Fibroblast of skin of right biceps (primary cell): Measurements from ENCODE around the gene GPSM1.
"Not testable (repeated sequence)": the region's sequence is repeated elsewhere in the genome, so short reads cannot be mapped to it uniquely, and the experiment has no call there.

Source experiments
- DNase-seq: peaks from one replicate; pipeline ENCODE4 v3.0.0-alpha.2; 2013

The GPSM1 gene

DNA sequence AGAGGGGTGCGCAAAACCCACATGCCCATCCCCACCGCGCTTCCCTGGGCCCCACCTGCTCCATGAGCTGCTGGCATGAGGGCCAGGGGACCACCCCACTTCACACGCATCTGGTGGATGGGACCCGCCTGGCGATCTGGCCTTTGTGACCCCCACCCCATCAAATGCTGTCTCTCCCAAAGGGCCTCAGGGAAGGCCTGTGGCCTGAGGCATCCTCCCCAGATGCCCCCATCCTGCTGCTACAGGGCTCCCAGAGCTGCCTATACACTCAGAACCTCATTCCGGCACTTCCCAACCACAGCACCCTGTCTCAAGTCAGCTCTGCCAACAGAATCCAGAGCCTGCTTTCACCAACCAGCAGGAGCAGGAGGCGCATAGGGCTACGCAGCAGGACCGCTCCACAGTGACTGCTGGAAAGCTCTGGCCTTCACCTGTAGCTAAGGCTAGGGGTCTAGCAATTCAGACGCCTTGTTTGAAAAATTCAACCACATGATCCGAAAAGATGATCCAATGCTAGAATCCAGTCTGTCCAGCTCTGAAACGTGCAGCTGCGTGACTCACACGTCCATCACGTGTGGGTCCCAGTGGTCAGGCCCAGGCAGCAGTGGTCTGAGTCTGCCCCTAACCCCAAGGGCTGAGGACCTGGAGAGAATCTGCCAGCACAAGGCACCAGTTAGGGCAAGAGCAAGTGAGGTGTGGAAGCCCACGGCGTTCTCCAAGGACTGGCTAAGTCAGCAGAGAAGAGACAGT lies 74.0 kb downstream of the GPSM1 start:
- DNase-seq = no peak

DNA sequence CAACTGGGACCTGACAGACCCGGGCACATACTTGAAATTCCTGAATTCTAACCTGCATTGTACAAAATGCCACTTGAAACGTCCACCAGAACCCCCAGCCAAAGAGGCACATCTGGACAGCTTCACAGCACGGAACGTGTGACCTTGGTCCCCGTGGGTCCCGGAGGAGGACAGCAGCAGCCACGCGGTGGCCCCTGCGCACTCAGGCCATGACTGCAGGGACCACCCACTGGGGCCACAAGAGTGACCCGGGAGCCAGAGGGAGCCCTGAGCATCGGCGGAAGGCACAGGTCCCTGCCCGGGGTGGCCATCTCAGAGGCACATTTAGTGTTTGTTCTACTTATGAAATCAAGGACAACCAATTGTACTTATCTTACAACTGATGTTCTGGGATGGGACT lies 74.7 kb downstream of the GPSM1 start:
- DNase-seq = no peak

DNA sequence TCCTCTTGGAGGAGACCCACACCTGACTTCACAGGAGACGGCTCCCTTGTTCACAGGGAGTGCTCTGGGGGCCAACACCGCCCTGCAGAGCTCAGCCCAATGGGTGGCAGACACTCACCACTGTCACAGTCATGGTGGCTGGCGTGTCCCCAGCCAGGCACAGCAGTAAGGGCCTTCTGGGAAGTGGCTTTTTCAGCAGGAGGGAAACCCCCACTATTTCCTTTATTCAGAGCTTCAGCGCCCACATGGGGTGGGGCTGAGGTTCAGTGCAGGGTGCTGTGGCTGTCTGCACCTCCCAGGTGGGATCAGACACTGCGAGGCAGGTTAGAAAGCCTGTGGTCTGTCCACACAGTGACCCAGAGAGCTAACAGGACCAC lies 76.2 kb downstream of the GPSM1 start:
- no peak for DNase-seq

DNA sequence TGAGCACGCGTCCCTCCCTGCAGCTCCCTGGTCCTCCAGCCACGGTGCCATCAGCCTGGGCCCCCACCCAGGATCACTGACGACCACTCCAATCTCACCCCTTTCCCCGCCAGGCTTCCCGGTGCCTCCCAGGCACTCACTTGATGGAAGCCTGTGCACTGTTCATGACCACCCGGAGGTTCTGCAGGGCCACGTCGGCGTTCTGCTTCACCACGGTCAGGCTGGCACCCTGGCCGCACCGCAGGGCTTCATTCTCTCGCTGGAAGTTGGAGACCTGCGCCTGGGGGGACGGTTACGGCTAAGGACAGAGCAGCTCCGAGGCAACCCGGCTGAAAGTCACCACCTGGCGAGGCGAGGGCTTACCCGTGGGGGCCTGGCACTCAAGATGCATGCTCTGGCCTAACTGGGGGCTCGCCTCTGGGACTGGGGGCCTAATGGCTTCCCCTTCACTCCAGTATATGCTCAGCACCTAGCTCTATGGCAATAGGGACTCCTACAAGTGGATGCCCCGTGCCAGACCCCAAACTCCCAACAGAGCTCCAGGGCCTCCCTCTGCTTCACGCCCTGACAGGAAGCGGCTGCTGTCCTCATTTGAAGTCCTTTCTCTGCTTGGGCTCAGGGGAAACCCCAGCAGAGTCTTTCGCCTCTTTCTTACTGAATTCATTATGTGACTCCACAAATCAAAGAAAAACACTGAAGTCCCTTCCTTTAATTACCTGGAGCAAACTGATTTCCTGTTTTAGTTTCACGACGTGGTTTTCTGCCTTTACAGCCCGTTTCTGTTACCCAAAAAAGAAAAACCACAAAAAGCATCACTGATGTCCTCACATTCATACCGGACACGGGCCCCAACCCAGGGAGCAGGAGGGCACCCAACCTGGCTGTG lies 76.8 kb downstream of the GPSM1 start:
- DNase-seq = no peak

DNA sequence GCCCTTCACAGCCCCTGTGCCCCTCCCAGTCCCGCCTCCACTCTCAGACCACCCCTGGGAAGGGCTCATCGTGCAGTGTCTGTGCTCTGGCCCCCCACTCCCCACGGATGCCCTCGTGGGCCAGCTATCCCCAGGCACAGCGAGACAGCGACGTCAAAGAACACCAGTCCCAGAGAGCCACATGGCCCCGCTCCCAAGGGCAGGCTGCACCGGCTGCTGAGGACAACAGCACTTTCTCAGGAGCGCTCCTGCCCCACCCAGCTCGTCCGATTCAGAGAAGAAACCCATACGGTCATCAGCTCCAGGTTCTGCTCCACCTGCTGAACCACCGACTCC lies 77.4 kb downstream of the GPSM1 start:
- DNase-seq = no peak

DNA sequence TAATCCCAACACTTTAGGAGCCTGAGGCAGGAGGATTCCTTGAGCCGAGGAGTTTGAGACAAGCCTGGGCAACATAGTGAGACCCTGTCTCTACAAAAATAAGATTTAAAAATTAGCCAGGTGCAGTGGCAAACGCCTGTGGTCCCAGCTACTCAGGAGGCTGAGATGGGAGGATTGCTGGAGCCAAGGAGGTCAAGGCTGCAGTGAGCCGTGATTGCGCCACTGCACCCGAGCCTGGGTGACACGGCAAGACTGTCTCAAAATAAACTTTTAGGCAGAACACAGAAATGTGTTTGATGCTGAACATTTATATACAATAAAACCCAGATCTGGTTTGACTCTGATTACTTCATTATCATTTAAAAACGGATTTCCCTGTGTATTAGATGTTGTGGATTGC lies 78.1 kb downstream of the GPSM1 start:
- no peak for DNase-seq

DNA sequence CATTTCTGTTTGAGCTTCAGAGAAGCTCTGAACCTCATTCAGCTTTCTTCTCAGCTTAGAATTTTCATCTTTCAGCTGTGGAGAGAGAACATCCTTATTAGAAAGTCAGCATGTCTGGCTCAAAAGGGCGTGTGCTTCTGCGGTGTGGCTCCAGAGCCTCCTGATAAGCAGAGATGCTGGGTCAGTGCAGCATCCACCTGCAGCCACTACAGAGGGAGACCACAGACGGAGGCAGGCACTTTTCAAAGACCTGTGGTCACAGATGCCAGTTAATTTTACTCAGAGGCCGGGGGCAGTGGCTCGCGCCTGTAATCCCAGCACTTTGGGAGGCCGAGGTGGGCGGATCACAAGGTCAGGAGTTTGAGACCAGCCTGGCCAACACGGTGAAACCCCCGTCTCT lies 78.6 kb downstream of the GPSM1 start:
- not testable (repeated sequence) for DNase-seq

DNA sequence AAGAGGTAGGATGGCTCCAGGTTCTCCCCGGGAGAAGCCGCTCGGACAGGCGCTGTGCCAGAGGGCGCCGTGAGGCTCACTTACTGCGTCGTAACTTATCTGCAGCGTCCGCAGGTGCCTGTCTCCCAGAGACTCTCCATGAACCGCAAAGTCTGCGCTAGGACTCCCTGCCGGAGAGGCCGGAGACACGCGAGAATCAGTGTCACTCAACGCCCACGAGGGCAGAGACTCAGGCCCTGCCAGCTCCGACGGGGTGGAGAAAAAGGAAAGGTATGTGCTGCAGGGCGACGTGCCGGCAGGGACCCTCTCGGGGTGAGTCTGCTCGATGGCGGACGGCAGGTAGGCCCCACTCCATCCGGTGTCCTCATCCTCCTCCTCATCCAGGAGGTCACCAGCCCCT lies 79.7 kb downstream of the GPSM1 start:
- DNase-seq = not testable (repeated sequence)

DNA sequence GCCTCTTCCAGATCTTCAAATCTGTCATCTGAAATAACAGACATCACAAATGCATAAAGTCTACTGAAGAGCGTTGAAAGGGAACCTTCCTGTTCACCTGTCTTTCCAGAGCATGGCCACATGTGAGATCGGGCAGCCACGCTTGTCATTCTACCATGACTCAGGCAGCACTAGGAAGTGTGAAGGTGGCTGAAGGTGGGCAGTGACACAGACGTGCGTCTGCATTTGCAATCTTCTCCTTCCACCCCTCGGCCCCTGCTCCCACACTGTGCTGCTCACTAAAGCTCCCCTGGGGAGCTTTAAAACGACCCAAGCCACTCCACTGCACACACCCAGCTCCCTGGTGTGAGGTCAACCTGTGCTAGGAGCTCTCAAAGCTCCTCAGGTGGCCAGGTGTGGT lies 80.6 kb downstream of the GPSM1 start:
- no peak for DNase-seq
